Activated CD4-positive, alpha-beta T cell treated with anti-CD3 and anti-CD28 coated beads, Interleukin-2, Interleukin-4, amounts not matched to agents 100 ng/mL and 50 ng/mL, durations not matched to agents 16 hours and 8 hours (primary cell): ENCODE measurements around the gene PTGR3.
"Not testable (repeated sequence)": the region's sequence is repeated elsewhere in the genome, so short reads cannot be mapped to it uniquely, and the experiment has no call there.

Source experiments
- DNase-seq: peaks from one replicate; pipeline ENCODE4 v3.0.0-alpha.2; 2020; ENCODE audit warnings: low spot score

The PTGR3 gene

GRCh38 chr18:75202696-75203365, 6.1 kb downstream of the PTGR3 start:
- DNase-seq, result no peak

GRCh38 chr18:75201282-75202270, 7.4 kb downstream of the PTGR3 start:
- no peak for DNase-seq

- no peak for DNase-seq
Measured at GRCh38 chr18:75200605-75201280, 8.2 kb downstream of the PTGR3 start.

- no peak for DNase-seq
Measured at GRCh38 chr18:75200071-75200470, 8.9 kb downstream of the PTGR3 start.

GRCh38 chr18:75199327-75199726, 9.6 kb downstream of the PTGR3 start:
- no peak for DNase-seq

GRCh38 chr18:75198036-75198435, 10.9 kb downstream of the PTGR3 start:
- no peak for DNase-seq

- DNase-seq, result no peak
Measured at GRCh38 chr18:75192899-75193298, 16.0 kb downstream of the PTGR3 start.

GRCh38 chr18:75189696-75190095, 19.2 kb downstream of the PTGR3 start:
- no peak for DNase-seq

- DNase-seq, result not testable (repeated sequence)
Measured at GRCh38 chr18:75187702-75188101, 21.2 kb downstream of the PTGR3 start.

- no peak for DNase-seq
Measured at GRCh38 chr18:75185460-75185859, 23.5 kb downstream of the PTGR3 start.

GRCh38 chr18:75183973-75184493, 24.9 kb downstream of the PTGR3 start:
- no peak for DNase-seq

GRCh38 chr18:75183524-75183923, 25.4 kb downstream of the PTGR3 start:
- no peak for DNase-seq

- no peak for DNase-seq
Measured at GRCh38 chr18:75179819-75180600, 28.9 kb downstream of the PTGR3 start.

- no peak for DNase-seq
Measured at GRCh38 chr18:75178376-75178775, 30.6 kb downstream of the PTGR3 start.

GRCh38 chr18:75176849-75177248, 32.1 kb downstream of the PTGR3 start:
- no peak for DNase-seq

GRCh38 chr18:75173738-75174137, 35.2 kb downstream of the PTGR3 start:
- no peak for DNase-seq

GRCh38 chr18:75173125-75173432, 35.9 kb downstream of the PTGR3 start:
- DNase-seq, result no peak

GRCh38 chr18:75172299-75173124, 36.4 kb downstream of the PTGR3 start:
- DNase-seq, result no peak

- DNase-seq, result no peak
Measured at GRCh38 chr18:75170916-75171315, 38.0 kb downstream of the PTGR3 start.

- no peak for DNase-seq
Measured at GRCh38 chr18:75170022-75170789, 38.7 kb downstream of the PTGR3 start.
